ENCODE data around the gene VDR.

VDR gene

GRCh38 chr12:47930634-47931033 is 25.8 kb upstream of the VDR start:
- DNase-seq (ENCODE audit: low read depth), result no peak

GRCh38 chr12:47927346-47927745 is 22.6 kb upstream of the VDR start:
- no peak for DNase-seq (ENCODE audit: low read depth)

- DNase-seq (ENCODE audit: low read depth), result no peak
These were observed 17.1 kb upstream of the VDR start for GRCh38 chr12:47921907-47922306.

GRCh38 chr12:47920913-47921312 is 16.1 kb upstream of the VDR start:
- no peak for DNase-seq (ENCODE audit: low read depth)

GRCh38 chr12:47913081-47913480 is 8.3 kb upstream of the VDR start:
- no peak for DNase-seq (ENCODE audit: low read depth)

GRCh38 chr12:47912556-47912955 is 7.8 kb upstream of the VDR start:
- no peak for DNase-seq (ENCODE audit: low read depth)

- DNase-seq (ENCODE audit: low read depth), result no peak
These were observed 6.2 kb upstream of the VDR start for GRCh38 chr12:47910981-47911380.

- peak; percentile 41 for DNase-seq (ENCODE audit: low read depth)
These were observed 5.7 kb upstream of the VDR start for GRCh38 chr12:47910486-47910885.

- no peak for DNase-seq (ENCODE audit: low read depth)
These were observed 5.2 kb upstream of the VDR start for GRCh38 chr12:47909839-47910465.

- no peak for DNase-seq (ENCODE audit: low read depth)
These were observed 3.9 kb upstream of the VDR start for GRCh38 chr12:47908738-47909137.

- DNase-seq (ENCODE audit: low read depth), result no peak
These were observed 3.2 kb upstream of the VDR start for GRCh38 chr12:47907851-47908454.

- DNase-seq (ENCODE audit: low read depth), result peak; percentile 75
These were observed 674 bp downstream of the VDR start for GRCh38 chr12:47903927-47904712.

GRCh38 chr12:47903151-47903611 is 1.6 kb downstream of the VDR start:
- peak; percentile 83 for DNase-seq (ENCODE audit: low read depth)

- DNase-seq (ENCODE audit: low read depth), result no peak
These were observed 2.6 kb downstream of the VDR start for GRCh38 chr12:47902131-47902639.

- no peak for DNase-seq (ENCODE audit: low read depth)
These were observed 3.1 kb downstream of the VDR start for GRCh38 chr12:47901718-47902093.

GRCh38 chr12:47901063-47901717 is 3.6 kb downstream of the VDR start:
- no peak for DNase-seq (ENCODE audit: low read depth)

GRCh38 chr12:47900131-47901062 is 4.4 kb downstream of the VDR start:
- no peak for DNase-seq (ENCODE audit: low read depth)

- DNase-seq (ENCODE audit: low read depth), result no peak
These were observed 5.3 kb downstream of the VDR start for GRCh38 chr12:47899466-47899865.

GRCh38 chr12:47896633-47897032 is 8.2 kb downstream of the VDR start:
- DNase-seq (ENCODE audit: low read depth), result no peak

GRCh38 chr12:47896022-47896421 is 8.8 kb downstream of the VDR start:
- DNase-seq (ENCODE audit: low read depth), result no peak

GRCh38 chr12:47894652-47895051 is 10.1 kb downstream of the VDR start:
- no peak for DNase-seq (ENCODE audit: low read depth)

Data from fibroblast of gingiva (primary cell).